Neural progenitor cell (in vitro differentiated cells): ENCODE results near the gene PEX10. TPM values are rescaled to one million over a fixed set of nuclear protein-coding genes. Genes with fewer than 3 reads are reported as not detected.

ENCODE experiments used
- DNase-seq: peaks from one replicate; pipeline ENCODE4 v3.0.0-alpha.2; 2016; ENCODE audit warnings: low spot score
- H2AFZ ChIP-seq: fragments of 200-600 bp; sonication (generic); replicated peaks from 2 replicates; pipeline ENCODE4 v1.6.1; 2016; ENCODE audit warnings: antibody characterized with exemption
- H3F3A ChIP-seq: fragments of 200-600 bp; sonication (generic); 2 replicates; pipeline ENCODE4 v1.6.1; 2016; ENCODE audit warnings: antibody characterized with exemption, low read depth
- H3K27ac ChIP-seq: fragments of 200-600 bp; sonication (generic); 2 replicates; pipeline ENCODE4 v1.5.1; 2016; ENCODE audit warnings: mild to moderate bottlenecking
- H3K27me3 ChIP-seq: fragments of 200-600 bp; sonication (generic); 2 replicates; pipeline ENCODE4 v1.6.1; 2016; ENCODE audit warnings: mild to moderate bottlenecking, moderate library complexity
- H3K36me3 ChIP-seq: fragments of 200-600 bp; sonication (generic); 2 replicates; pipeline ENCODE4 v1.5.1; 2016
- H3K4me1 ChIP-seq: fragments of 200-600 bp; sonication (generic); 2 replicates; pipeline ENCODE4 v1.6.1; 2016; ENCODE audit warnings: mixed run types
- H3K4me2 ChIP-seq: fragments of 200-600 bp; sonication (generic); 2 replicates; pipeline ENCODE4 v1.6.1; 2016
- H3K4me3 ChIP-seq: fragments of 200-600 bp; sonication (generic); 2 replicates; pipeline ENCODE4 v1.5.1; 2016
- H3K79me2 ChIP-seq: fragments of 200-600 bp; sonication (generic); 2 replicates; pipeline ENCODE4 v1.6.1; 2016; ENCODE audit warnings: low read depth
- H3K9ac ChIP-seq: fragments of 200-600 bp; sonication (generic); 2 replicates; pipeline ENCODE4 v1.6.1; 2016
- H3K9me3 ChIP-seq: fragments of 200-600 bp; sonication (generic); 2 replicates; pipeline ENCODE4 v1.5.1; 2016; ENCODE audit warnings: low read depth
- H4K20me1 ChIP-seq: fragments of 200-600 bp; sonication (generic); 2 replicates; pipeline ENCODE4 v1.6.1; 2016; ENCODE audit warnings: low read depth
- H3K27ac Mint-ChIP-seq: 3 replicates; pipeline ENCODE4 v1.8.0; 2021; ENCODE audit warnings: mixed read lengths
- H3K27me3 Mint-ChIP-seq: 2 replicates; pipeline ENCODE4 v1.8.0; 2022; ENCODE audit warnings: low read depth, mild to moderate bottlenecking, inconsistent platforms, moderate library complexity, mixed read lengths; ENCODE audit not compliant: insufficient read depth
- H3K36me3 Mint-ChIP-seq: 3 replicates; pipeline ENCODE4 v1.8.0; 2021; ENCODE audit warnings: mixed read lengths
- H3K4me1 Mint-ChIP-seq: 3 replicates; pipeline ENCODE4 v1.8.0; 2021; ENCODE audit warnings: mixed read lengths
- H3K4me3 Mint-ChIP-seq: 3 replicates; pipeline ENCODE4 v1.8.0; 2021; ENCODE audit warnings: mild to moderate bottlenecking, moderate library complexity, mixed read lengths
- H3K9me3 Mint-ChIP-seq: 3 replicates; pipeline ENCODE4 v1.8.0; 2020; ENCODE audit warnings: mixed read lengths
- CTCF ChIP-seq: fragments of 200-600 bp; sonication (generic); IDR thresholded peaks from 2 replicates; pipeline ENCODE4 v1.5.1; 2017; ENCODE audit warnings: antibody characterized with exemption, mild to moderate bottlenecking
- EZH2 ChIP-seq: fragments of 200-600 bp; sonication (generic); IDR thresholded peaks from 2 replicates; pipeline ENCODE4 v1.6.1; 2017; ENCODE audit warnings: antibody characterized with exemption, mild to moderate bottlenecking, moderate library complexity
- EZH2phosphoT487 ChIP-seq: fragments of 200-600 bp; sonication (generic); IDR thresholded peaks from 2 replicates; pipeline ENCODE4 v1.6.1; 2017; ENCODE audit warnings: antibody characterized with exemption
- total RNA-seq: library from RNA; depleted of rRNA; stranded (reverse); fragments of >200 nt; gene quantifications from 2 replicates; pipeline ENCODE4 v1.2.3, GENCODE V29; 2015; ENCODE audit warnings: low replicate concordance

PEX10 gene
- total RNA-seq, 1 donor from 2014 or later: 15.1 TPM

- Histone ChIP-seq H3K27me3 (no peaks in the 10 kb centered on the region), H3K9me3 (no peaks in the 10 kb centered on the region), H3K9ac (no peak overlapping the region), H4K20me1 (peaks cover 4% of the 10 kb centered on the region), H3K4me3 (no peak overlapping the region), H3K27ac (no peak overlapping the region), H3K4me1 (no peaks in the 10 kb centered on the region), H3K79me2 (peaks cover 15% of the 10 kb centered on the region), H2AFZ (no peak overlapping the region), H3K36me3 (no peaks in the 10 kb centered on the region), H3F3A (peaks cover 28% of the 10 kb centered on the region), H3K4me2 (no peak overlapping the region)
- Mint-ChIP-seq H3K27ac (no peak overlapping the region), H3K4me1 (peaks cover 4% of the 10 kb centered on the region), H3K4me3 (peak overlapping the region; percentile 4), H3K9me3 (no peaks in the 10 kb centered on the region), H3K27me3 (peaks cover 8% of the 10 kb centered on the region), H3K36me3 (peaks cover 22% of the 10 kb centered on the region)
- no peak for DNase-seq
- TF ChIP-seq EZH2phosphoT487: no peak
- TF ChIP-seq EZH2: no peak
- TF ChIP-seq CTCF: no peak
These were observed 13.5 kb downstream of the PEX10 start for GRCh38 chr1:2398871-2399270.

- Histone ChIP-seq H3K9ac (no peak overlapping the region), H3K4me3 (no peak overlapping the region), H2AFZ (no peak overlapping the region), H3K36me3 (no peaks in the 10 kb centered on the region), H3K27me3 (no peaks in the 10 kb centered on the region), H4K20me1 (peaks cover 17% of the 10 kb centered on the region), H3K27ac (no peak overlapping the region), H3K4me2 (no peak overlapping the region), H3K79me2 (peaks cover 33% of the 10 kb centered on the region), H3K9me3 (no peaks in the 10 kb centered on the region), H3K4me1 (peaks cover 5% of the 10 kb centered on the region), H3F3A (peaks cover 16% of the 10 kb centered on the region)
- Mint-ChIP-seq H3K27me3 (peaks cover 7% of the 10 kb centered on the region), H3K4me1 (peaks cover 18% of the 10 kb centered on the region), H3K27ac (no peak overlapping the region), H3K9me3 (no peaks in the 10 kb centered on the region), H3K36me3 (peaks cover 23% of the 10 kb centered on the region), H3K4me3 (no peak overlapping the region)
- TF ChIP-seq CTCF (no peak), EZH2phosphoT487 (no peak), EZH2 (no peak)
- DNase-seq: no peak
These were observed 15.2 kb downstream of the PEX10 start for GRCh38 chr1:2397007-2397679.

- H3K9me3 ChIP-seq: no peaks in the 10 kb centered on the region
- no peak overlapping the region for H2AFZ ChIP-seq
- Mint-ChIP-seq H3K4me3 (no peak overlapping the region), H3K4me1 (peaks cover 17% of the 10 kb centered on the region), H3K27me3 (peaks cover 6% of the 10 kb centered on the region), H3K9me3 (no peaks in the 10 kb centered on the region), H3K27ac (no peak overlapping the region), H3K36me3 (peaks cover 21% of the 10 kb centered on the region)
- TF ChIP-seq EZH2phosphoT487: no peak
- TF ChIP-seq EZH2: no peak
- TF ChIP-seq CTCF: no peak
- no peak for DNase-seq
- peaks cover 15% of the 10 kb centered on the region for H3F3A ChIP-seq
- peaks cover 17% of the 10 kb centered on the region for H4K20me1 ChIP-seq
- H3K79me2 ChIP-seq: peaks cover 35% of the 10 kb centered on the region
- H3K9ac ChIP-seq: no peak overlapping the region
- H3K4me2 ChIP-seq: no peak overlapping the region
- peaks cover 5% of the 10 kb centered on the region for H3K4me1 ChIP-seq
- H3K27ac ChIP-seq: no peak overlapping the region
- H3K27me3 ChIP-seq: no peaks in the 10 kb centered on the region
- no peaks in the 10 kb centered on the region for H3K36me3 ChIP-seq
- H3K4me3 ChIP-seq: no peak overlapping the region
These were observed 15.9 kb downstream of the PEX10 start for GRCh38 chr1:2396476-2396875.
